NOMO-1 treated with dmso at 0.1 percent for 144 hours (cell line): ENCODE measurements around the gene HESX1.

Source experiments
- DNase-seq: peaks from one replicate; lab custom pipeline; 2025; ENCODE audit not compliant: unreplicated experiment; lab: John Stamatoyannopoulos, UW

HESX1 gene

DNA sequence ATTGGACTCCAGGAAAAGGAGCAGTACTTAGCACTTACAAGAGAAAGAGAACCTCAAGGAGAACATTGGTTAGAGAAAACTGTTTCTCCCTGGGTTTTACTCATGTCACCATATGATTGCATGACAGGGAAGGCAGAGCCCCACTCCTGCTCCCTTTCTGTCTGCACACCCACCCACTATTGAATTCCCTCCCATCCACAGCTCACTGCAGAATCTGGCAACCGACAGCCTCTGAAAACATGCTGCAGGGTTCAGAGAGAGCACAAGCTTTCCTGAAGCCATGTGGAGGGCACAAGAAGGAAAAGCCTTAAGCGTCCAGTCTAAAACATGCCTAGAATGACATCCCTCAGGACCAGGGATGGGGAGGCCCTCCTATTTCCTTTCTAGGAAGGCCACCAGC is 31.6 kb downstream of the HESX1 start:
- DNase-seq: no peak

- DNase-seq: no peak
Measured at GRCh38 chr3:57166660-57167059, 33.1 kb downstream of the HESX1 start.

DNA sequence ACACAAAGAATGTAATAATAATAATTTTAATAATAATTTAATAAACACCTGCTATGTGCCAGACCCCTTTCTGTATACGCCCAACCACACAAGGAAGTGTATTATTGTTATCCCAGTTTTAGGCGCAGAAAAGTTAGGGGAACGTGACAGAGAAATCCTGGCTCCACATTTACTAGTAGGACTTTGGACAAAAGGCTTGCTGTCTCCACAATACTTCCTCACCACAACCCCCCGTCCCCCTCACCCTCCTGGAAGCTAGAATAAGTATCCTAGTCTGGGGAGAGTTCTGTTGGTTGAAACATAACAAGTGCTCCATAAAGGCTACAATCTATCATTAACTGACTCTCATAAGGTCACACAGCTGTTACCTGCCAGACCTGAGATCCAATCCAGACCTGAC is 34.1 kb downstream of the HESX1 start:
- no peak for DNase-seq

DNA sequence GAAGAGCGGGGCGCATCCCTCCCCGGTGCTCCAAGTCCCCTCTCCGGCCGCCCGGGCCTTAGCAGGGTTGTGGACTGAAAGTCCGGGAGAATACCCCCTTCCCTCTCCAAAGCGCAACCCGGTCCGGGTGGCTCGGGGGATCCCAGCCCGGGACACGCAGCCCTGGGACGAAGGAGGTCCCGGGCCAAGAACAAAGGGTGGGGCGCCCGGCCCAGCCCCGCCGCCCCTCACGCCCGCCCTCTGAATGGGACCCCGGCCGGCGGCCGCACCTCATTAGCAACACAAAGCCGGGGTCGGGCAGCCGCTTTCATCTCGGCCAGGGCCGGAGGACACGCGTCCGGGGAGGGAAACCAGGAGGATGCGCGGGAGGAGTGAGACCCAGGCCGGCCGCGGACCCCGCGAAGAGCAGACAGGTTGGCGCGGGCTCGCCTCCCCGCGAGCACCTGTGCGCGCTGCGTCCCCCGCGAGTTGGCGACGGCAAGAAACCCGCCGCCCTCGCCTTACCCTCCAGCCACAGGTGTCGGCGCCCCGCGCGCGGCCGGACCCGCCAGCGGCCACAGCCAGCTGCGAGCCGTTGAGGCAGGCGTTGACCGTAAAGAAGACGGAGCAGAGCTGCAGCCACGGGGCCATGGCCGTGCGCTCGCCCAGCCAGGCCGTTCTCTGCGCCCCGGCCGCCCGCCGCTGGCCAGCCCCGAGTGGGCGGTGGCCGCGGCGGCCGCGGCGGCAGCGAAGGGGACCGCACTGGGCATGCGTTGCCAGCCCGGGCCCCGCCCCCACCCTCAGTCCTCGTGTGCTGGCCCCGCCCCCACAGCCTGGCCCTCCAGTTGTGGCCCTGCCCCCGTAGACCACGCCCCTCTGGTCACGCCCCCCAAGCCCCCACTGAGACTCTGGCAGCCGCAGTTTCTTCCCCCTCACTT is 34.9 kb downstream of the HESX1 start, which contains the start of gene IL17RD:
TSS of gene IL17RD (minus strand) at position 697 of the 917 bp plus-strand sequence. CDS start at position 630, 67 bp downstream.
- DNase-seq: no peak

DNA sequence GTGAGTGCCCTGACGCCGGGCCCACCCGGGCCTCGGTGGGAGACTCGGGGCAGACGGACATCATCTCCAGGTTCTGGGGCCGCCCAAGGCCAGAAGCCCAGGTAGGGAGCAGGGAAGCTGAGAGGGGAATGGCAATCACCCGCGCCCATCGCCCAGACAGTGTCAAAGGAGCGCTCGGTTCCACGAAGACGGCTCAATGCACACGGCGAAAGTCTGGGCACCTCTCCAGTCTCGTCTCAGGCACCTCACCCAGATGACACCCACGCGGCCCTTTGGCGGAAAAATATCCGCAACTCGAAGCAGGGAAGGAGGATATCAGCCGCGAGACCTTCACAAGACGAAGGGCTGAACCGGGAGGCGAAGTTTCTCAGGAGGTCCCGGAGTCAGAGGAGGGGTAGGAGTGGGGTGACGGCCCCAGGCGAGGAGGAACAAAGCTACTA is 35.5 kb downstream of the HESX1 start:
- no peak for DNase-seq

GRCh38 chr3:57163751-57164150 is 36.0 kb downstream of the HESX1 start:
- DNase-seq: no peak

GRCh38 chr3:57161915-57162314 is 37.9 kb downstream of the HESX1 start:
- no peak for DNase-seq

DNA sequence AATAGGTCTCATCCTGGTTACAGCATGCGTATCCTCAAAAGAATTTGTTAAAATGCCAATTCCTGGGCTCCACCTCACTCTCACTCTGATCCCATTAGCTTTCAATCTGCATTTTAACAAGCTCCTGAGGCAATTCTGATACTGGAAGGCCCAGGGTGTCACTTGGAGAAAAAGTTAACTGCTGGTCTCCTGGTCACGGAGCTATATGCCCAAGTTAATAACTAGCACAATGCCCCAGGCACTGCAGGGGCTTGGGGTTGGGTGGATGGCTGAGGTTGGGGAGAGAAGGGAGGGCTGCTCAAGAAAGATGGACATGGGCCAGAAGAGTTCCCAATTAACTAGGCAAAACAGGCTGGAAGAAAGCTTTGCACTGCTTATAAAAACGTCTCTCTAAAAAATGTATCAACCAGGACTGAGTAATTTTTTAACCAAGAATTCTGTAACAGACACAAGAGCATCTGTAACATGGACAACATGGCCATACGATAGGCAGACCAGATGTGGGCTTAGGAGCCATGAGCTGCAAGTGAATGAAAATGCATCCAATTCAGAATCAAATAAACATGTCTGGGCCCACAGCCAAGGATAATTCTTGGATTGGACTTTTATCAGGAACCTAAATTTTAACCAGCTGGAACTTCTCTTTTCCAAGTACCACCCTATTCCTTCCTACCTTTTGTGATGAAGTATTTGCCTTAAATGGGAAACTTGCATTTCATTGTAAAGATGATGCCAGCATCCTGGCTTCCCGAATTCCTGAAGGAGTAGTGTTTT is 38.8 kb downstream of the HESX1 start:
- DNase-seq: no peak

- no peak for DNase-seq
Measured at GRCh38 chr3:57160076-57160764, 39.6 kb downstream of the HESX1 start.

DNA sequence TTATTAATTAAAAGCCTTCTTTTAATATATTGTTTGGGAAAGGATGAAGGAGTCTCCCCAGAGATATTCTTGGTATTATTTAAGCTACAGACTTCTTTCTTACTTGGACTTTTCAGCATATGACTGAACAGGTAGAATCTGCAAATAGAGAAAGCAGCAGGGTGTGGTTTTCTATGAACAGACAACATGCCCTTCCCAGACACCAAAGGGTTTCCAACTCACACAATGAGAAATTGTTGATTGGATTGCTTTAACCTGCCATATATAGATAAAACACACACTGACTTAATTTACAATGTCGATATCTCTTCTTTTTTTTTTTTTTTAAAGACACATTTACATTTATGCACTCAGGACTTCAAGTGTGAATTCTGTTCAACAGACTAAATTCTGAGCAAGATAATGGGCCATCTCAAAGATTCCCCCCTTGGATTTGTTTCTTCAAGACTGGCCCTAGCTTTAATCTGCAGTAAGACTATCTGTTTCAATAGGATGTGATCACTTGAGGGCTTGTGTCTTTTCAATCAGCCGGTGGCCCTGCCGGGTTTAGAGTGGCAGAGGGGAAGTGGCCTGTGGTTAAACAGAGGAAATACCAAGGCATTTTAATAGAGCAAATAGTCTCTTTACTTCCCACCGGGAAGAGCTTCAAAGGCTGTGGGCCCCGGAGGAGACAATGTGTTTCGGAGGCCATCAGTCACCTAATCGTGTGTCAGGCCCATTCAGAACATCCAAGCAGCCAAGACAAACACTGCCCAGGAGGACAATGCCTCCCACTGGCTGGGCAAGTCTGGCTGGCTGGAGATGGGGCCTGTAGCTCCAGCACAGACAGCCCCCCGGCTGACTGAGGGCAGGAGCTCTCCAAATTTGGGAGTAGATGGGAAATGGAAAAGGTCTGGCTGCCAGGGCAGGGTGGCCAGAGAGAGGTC is 40.7 kb downstream of the HESX1 start:
- peak; percentile 37 for DNase-seq

DNA sequence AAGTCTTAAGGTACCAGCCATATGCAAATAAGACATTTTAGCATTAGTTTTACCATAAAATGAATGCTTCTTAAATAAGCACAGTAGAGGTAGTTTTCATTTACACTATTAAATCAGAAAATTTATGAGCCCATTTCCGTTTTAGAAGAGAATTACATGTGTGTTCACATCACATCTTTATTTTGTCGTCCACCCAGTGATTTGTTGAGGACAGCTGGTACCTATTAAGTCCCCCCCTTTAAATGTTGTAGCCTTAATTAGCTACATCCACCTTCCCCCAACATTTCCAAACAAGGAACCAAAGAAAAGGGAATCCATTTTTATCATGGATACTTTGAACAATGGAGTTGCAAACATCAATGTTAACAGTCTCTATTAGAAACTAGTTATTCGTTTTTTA is 41.5 kb downstream of the HESX1 start:
- DNase-seq: no peak

DNA sequence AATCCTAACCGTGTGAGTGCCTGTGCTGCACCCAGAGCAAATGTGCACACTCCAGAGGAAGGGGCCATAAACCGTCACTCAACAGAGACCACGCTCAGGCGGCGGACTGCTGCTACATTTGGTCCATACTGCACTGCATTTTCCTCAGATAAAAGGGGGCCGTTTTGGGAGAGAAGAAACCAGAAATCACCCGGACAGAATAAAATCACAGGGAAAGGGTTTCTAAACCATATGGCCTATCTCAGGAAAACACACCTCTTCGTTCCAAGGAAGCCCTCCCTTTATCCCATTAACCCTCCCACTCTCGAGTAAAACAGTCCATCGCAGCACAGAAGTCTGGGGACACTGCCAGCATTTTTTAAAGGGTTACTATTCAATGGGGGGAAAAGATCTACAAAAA is 42.2 kb downstream of the HESX1 start:
- DNase-seq: no peak

GRCh38 chr3:57155310-57155643 is 44.5 kb downstream of the HESX1 start:
- no peak for DNase-seq

DNA sequence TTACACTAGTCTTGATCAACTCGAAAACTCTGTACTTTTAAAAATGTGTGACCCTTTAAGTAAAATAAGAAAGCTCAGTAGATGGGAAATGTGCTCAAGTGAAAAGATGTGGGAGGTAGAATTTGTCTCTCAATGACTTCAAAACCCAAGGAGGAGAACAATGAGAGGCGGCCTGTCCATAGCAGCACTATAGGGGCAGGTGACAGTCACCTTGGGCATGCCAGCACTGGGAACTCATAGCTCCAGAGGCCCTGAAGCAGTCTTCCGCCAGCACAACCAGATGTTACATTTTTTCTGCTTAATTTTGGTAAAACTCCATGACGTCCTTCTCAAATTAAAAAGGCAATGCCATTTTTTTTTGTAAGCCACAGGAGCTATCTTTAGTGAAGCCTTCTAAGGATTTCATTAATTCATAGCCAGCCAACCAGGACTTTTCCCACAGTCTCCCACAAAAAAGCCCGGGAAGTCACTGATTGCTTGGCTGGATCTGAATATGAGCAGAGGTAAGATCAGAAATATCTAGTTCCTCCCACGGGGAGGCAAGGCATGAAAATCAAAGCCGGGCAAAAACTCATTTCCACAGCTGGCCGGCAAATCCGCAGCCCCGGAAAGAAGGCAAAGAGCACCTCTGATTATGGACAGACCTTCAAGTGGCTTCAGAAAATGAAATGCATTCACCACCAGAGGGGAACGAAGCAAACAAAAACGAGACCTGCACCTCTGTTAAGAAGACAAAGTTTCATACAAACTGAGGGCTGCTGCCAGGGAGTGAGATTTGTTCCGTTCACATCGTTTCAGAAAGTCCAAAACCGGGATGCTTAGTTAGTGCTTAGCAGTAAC is 45.1 kb downstream of the HESX1 start:
- DNase-seq: no peak

- no peak for DNase-seq
Measured at GRCh38 chr3:57152151-57153143, 47.3 kb downstream of the HESX1 start.

DNA sequence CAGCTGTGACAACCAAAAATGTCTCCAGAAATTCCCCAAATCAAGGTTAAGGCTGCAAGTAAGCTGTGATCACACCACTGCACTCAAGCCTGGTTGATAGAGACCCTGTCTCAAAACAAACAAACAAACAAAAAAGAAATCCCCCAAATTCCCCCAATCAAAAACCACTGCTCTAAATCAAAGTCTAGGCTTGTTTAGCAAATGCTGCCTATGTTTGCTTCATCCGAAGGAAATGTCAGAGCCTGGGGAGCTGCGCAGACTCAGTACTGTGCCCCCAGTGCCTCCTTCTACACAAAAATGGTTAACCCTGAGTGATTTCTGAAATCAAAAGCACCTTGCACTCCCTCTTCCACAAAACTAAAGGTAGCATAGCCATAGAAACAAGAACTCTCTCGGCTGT is 48.0 kb downstream of the HESX1 start:
- no peak for DNase-seq

DNA sequence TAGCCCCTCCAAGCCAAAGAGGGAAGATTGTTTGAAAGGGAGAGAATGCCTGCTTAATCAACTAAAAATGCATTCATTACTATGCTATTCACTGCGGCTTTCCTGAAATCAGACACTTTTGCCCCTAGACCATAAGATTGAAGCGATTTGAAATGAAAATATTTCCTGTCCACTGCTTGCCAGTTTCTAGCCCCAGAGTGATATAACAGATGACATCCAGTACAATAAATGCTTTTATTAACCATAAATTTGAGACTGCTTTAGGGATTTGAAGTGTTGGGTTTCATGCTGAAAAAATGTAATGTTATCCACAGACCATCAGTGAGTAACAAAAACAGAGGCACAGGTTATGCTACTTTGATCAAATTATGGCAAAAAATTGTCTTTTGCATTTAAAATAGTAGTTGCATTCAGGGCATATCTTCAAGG is 48.7 kb downstream of the HESX1 start:
- no peak for DNase-seq

- DNase-seq: no peak
Measured at GRCh38 chr3:57150113-57150581, 49.6 kb downstream of the HESX1 start.
